ENCODE results near the gene GNA12.

The GNA12 gene

DNA sequence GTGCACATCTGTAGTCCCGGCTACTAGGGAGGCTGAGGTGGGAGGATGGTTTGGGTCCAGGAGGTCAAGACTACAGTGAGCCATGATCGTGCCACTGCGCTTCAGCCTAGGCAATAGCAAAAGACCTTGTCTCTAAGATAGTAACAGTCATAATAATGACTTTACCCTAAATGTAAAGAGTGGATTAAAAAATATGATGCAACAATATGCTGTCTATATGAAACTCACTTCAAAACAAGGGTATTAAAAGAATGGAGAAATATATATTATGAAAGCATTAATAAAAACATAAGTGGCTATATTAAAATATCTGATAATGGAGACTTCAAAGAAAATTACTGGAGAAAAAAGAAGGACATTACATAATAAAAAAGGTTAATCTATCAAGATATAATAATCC is 5.7 kb downstream of the GNA12 start:
- no peak for DNase-seq (ENCODE audit: low spot score)

DNA sequence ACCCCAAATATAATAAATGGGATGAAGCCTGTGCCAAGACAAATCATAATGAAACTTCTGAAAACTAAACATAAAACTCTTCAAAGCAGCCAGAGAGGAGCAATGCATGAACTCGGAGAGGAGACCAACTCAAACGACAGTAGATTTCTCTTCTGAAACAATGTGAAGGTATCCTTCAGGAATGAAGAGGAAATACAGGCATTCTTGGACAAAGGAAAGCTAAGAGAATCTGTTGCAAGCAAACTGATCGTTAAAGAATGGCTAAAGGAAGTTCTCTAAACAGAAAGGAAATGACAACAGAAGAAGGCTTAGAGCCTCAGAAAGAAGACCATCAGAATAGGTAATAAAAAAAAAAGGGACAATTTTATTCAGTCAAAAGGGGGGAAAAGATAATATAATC is 6.6 kb downstream of the GNA12 start:
- DNase-seq (ENCODE audit: low spot score), result no peak

DNA sequence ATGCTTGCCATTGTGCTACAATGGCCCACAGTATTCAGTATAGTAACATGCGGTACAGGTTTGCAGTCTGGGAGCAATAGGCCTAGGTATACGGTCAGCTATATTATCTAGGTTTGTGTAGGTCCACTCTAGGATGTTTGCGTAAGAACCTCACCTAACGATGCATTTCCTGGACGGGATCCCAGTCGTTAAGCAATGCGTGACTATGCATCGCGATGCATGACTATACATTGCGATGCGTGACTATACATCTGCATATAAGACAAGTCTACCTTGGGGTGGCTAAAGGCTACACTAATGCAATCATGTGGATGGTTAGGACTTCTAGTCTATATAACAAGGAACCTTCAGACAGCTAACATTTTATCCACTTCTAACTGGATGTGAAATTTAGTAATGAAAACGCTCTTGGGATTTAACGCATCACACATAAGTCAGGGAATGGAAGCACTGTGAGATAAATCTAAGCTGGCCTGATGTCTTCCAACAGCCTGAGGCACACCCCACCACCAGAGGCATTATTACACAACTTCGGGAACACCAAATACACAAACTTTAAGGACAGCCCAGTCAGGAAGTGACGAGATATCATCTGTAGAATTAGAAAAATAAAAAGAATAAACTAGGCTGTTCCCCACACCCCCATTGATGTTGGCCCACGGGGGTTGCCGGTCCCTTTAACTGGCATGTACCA is 9.2 kb downstream of the GNA12 start:
- DNase-seq (ENCODE audit: low spot score), result no peak

DNA sequence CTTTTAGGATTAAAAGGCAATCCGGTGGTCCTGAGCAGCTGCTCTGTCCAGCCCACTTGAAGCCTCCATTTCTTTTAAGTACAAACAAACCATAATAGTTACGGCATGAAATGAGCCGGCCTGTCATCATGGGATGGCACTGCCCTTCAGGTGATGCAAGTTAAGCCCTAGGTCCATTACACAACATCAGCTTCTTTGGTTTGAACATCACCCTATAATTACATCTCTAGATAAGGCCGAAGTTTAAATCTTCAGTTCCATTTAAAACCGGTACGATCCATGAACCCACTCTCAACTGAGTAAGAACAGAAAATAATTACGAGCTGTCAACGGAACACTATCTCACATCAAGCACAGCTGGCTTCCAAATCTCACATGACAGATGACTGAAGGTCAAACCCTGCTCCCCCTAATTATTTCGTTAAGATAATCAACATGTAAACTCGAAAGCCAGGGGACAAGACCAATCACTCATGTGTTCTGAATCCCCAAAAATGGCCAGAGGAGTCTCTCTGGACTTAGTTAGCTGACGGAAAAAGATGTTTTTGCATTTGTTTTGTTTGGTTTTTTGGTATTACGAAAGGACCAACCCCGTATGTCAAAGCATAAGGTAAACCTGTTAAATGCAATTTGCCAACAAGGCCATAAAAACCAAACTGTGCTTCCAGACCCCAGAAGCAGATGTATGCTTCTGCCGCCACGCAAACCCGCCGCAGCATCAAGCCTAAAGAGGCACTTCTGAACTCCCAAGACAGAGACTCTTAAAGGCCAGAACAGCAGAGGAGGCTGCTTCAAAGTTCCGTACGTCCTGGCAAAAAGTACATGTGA is 10.8 kb downstream of the GNA12 start:
- DNase-seq (ENCODE audit: low spot score), result no peak

DNA sequence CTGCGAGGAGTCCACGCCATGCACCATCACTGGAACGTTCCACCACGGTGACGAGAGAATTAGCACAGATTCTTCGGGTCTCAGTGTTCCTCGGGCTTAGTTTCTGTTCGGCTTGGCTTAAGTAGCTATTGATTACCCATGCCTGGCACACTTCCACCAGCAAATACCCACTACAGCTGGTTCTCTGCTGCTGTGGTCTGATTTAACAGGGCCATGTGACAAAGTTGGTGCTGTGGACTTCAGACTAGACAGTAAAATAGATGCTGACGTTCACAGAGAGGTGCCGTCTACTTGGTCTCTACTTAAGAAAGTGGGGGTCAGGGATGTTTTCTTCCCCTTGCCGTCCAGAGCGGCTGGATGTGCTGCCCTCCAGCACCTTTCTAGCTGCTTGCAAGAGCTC is 11.6 kb downstream of the GNA12 start:
- DNase-seq (ENCODE audit: low spot score), result no peak

DNA sequence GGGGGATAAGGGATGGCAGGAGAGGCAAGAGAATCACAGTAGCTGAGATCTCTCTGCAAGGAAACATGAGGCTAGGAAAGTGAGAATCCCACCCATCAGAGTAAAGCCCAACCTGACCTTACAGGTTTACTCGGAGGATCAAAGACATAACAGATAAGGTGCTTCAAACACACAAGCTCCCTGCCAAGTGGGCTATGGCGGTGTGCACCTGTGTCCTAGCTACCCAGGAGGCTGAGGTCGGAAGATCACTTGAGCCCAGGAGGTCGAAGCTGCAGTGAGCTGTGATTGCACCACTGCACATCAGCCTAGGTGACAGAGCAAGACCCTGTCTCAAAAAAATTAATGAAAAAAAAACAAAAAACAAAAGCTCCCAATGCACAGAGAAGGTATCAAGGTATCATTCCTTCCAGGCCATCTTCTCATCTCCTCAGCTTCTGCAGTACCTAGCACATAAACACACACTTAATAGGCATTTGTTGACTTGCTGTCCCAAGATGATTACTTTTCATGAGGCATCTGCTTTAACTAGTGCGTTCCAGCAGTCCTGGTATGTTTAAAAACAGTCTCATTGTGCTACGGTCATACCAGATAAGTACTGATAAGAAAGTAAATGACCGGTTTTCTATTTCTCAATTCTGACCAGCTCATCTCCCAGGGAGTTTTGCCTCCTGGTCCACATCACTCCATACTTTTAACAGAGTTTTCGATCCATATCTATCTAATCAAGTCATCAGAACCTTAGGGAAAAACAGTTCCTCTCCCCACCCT is 13.3 kb downstream of the GNA12 start:
- DNase-seq (ENCODE audit: low spot score), result no peak

DNA sequence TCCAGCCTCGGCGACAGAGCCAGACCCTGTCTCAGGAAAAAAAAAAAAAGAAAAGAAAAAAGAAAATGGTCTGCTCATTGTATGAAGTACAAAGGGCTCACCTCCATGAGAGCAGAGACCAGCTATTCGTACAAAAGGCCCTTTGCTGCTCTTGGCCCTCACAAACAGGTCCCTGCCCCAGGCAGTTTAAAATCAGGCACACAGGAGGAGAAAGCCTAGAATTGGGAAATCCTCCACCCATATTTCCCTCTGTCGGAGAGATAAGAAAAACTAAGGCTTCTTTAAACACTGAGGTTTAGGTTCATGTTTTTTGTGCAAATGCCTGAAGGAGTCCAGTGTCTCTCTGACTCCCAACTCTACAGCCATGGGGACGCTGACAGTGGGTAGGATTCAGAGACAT is 15.1 kb downstream of the GNA12 start:
- DNase-seq (ENCODE audit: low spot score), result no peak

DNA sequence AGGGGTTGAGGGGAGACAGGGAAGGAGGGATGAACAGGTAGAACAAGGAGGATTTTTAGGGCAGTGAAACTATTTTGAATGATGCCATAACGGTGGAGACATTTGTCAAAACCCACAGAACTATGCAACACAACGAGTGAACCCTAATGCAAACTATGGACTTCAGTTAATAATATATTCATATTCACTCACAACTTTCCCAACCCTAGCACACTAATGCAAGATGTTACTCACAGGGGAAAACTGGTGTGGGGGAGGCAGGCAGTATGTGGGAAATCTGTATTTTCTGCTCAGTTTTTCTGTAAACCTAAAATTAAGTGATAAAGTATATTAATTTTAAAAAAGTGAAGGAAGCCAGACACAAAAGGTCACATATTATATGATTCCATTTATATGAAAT is 17.3 kb downstream of the GNA12 start:
- DNase-seq (ENCODE audit: low spot score), result no peak

DNA sequence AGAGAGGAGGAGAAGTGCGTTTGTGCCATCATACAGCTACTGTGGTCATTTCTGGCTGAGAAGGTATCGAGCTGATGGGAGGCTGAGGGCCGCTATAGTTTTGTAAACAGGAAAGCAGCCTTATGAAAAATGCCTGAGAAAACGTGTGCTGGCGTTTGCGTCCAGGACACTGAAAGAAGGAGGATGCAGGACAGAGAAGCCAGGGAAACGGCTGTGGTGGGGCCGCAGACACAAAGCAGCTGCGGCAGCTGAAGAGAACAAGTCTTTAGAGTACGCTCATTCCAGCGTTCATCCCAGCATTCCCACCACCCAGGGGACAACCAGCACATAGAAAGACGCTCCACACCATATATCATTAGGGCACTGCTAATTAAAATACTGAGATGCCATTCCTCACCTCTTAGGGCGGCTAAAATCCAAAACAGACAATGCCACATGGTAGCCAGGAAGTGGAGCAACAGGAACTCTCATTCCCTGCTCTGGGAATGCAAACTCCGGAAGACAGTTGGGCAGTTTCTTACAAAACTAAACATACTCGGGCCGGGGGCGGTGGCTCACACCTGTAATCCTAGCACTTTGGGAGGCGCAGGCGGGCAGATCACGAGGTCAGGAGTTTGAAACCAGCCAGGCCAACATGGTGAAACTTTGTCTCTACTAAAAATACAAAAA is 18.4 kb downstream of the GNA12 start:
- DNase-seq (ENCODE audit: low spot score), result no peak

DNA sequence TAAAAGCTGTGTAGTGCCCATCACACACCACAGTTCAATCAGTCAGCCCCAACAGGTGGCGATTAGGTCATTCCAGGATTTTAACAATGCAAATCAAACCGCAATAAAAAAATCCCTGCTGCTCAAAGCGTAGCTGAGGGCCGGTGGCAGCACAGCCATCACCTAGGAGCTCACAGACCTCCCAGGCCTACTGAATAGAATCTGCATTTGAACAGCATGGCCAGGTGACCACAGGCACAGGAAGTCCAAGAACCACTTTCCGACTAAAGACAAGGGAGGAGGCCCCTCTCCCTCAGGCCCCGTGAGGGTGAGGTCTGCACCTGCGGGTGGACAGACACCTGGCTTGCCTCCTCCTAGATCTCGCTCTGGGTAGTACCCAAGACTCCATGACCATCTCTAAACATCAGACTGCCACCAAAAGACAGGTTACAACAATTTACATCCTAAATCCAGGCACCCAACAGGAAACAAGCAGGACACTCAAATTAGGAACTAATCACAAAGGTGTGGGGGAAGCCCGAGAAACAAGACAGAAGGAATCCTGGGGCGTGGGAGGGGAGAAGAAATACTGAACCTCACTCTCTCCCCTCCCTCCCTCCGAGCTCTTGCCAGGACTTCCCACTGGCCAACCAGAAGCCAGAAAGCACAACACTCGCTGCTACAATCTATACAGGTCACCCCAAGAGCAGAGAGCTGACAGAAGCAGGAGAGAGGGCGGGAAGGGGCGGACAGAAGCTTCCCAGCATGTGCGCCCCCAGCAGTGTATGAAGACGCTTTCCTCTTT is 19.2 kb downstream of the GNA12 start:
- DNase-seq (ENCODE audit: low spot score), result no peak

DNA sequence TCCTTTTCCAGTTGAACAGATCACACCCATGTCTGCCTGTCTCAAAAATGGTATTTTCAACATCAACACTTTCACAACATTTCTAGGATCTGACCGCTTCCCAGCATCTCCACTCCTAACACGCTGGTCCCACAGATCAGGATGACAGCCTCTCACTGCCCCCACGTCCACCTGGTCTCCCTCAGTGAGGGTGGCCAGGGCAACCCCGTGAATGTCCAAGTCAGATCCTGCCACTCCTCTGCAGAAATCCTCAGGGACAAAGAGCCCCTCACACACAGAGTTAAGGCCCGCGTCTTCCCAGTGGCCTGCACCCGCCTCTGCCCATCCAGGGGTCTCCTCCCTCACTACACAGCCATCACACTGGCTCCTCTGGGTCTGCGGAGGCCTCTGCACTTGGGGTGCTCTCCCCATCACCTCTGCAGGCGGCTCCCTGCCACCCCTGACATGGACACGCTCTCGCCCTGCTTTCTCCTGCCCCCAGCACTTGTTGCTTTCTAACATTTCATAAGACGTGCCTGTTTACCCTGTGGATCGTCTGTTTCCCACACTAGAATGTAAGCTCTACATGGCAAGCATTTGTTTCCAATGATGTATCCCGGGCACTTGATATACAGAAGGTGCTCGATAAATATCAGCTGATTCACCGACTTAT is 20.0 kb downstream of the GNA12 start:
- no peak for DNase-seq (ENCODE audit: low spot score)

DNA sequence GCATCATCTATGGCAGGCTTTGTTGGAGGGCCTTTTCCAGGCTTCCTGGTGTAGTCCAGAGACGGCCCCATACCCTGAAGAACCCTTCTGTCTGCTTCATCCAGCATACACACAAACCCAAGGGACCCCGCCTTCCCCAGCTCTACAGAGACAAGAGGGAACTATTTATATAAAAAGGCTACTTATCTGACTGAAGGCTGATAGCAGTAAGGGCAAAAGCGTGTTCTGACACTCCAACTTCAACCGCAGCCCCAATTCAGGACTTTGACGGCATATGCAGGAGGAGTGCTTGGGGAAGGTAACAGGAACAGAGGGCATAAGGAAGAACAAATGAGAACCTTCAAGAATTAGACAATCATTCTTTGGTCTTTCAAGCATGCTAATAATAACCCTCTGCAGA is 21.0 kb downstream of the GNA12 start:
- DNase-seq (ENCODE audit: low spot score), result no peak

DNA sequence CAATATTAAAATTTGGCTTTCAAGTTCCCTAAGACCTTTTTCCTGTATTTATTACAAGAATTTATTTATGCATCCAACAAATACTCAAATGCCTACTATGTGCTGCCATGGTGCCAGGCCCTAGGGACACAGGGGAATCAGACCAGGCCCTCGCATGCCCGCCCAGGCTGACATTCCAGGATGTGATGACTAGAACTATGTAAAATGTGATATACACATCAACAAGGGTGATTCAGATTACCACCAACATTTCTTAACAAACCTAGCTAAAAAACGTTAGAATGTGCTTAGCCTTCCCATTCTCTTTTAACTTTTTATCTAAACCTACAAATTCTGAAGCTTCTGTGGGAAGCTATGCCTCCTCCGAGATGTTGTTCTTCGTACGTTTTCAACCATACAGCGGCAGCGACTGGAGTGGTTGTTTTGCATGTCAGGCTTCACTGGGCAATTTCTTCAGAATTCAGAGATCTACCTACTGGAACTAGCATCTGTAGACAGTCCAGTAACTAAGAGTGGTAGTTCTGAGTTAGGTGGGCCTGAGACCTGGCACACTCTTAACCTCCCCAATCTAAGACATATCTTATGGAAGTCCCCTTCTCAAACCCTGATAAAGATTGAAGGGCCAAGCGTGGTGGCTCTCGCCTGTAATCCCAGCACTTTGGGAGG is 22.1 kb downstream of the GNA12 start:
- DNase-seq (ENCODE audit: low spot score), result no peak

DNA sequence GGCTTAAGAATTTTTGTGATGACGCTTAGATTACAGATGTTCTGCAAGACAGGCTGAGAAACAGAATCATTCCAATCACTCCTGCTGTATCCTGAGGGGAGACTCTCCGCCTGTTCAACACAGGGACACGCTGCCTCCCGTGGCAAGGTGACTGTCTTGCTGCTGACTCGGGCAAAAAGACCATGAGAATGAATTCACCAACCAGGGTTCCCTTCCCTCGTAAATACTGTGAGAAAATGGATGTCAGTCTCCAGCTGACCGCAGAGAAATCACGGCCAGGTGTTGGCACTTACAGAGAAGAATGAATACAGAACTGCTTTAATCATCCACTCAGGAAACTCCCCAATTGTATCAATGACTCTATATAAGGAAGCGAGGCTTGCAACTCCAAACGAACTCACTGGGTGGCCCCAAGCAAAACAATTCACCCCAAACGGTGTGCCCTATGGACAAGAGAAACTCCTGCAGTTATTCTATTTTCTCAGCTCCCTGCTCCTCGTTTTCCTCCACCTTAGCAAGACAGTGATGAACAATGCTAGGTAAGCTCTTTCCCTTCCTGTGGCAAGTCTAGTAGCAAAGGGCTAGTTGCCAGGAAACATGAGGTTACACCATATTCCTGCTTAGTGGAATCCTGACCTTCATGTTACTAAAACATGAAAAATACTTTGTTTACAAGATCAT is 22.8 kb downstream of the GNA12 start:
- no peak for DNase-seq (ENCODE audit: low spot score)

DNA sequence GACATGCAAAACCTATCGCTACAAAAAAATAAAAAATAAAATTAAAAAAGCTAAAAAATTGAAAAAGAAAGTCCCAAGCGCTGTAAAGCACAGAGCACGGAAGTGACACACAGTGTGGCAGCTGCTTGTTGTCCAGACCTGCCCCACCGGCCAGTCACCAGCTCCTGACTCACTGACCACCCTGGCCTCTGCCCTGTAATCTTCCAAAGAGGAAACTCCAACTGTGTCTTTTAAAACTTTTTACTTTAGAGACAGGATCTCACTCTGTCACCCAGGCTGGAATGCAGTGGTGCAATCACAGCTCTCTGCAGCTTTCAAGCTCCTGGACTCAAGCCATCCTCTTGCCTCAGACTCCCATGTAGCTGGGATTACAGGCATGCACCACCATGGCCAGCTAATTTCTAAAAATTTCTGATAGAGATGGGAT is 23.6 kb downstream of the GNA12 start:
- no peak for DNase-seq (ENCODE audit: low spot score)

DNA sequence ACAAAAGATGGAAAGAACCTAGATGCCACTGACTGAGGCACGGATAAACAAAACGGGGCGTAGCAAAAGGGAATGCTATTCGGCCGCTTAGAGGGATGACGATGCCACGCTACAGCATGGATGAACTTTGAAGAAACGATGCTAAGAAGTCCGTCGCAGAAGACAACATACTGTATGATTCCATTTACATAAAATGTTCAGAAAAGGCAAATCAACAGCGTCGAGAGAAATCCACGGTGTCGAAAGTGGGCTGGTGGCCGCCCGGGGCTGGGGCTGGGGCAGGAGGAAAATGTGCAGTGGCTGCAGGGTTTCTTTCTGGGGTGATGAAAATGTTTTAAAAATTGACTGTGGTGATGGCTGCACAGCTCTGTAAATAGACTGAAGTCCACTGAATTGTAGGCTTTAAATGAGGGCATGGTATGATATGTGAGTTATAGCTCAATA is 24.1 kb downstream of the GNA12 start:
- DNase-seq (ENCODE audit: low spot score), result no peak

DNA sequence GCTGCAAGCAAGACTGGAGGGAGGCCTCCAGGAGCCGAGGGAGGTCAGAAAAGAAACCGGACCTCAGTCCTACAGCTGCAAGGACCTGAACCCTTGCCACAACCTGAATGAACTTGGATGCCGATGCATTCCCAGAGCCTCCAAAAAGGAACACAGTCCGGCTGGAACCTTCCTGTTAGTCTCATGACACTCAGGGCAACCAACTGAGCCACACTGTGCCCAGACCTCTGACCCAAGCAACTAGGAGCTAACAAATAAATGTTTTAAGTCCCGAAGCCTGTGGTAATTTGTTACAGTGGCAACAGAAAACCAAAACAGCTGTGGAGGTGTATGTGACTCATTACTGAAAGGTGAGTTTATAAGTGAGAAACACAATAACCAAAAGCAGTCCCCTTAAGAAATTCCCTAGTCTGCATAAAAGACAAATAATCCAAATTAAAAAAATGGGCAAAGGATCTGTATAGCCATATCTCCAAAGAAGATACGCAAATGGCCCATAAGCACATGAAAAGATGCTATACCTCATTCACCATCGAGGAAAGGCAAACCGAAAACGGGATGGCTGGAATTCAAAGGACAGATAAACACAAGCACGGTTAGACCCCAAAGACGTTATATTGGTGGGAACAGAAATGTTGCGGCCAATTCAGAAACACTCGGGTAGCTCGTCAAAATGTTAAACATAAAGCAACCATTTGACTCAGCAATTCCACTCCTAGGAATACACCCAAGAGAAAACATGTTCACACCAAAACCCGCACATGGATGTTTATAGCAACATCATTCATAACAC is 24.8 kb downstream of the GNA12 start:
- no peak for DNase-seq (ENCODE audit: low spot score)

DNA sequence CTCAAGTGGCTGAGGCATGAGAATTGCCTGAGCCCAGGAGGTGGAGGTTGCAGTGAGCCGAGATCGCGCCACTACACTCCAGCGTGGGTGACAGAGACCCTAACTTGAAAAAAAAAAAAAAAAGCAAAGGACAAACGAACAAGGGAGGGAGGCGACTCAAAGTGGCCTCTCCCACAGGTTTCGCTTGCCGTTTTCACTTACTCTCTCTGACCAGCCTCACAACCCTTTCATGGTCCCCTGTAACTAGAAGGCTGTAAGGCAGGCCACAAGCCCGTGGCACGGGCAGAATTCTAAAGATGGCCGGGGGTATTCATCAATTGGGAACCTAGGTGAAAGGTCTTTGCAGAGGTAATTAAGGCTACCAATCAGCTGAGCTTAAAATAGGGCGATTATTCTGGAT is 25.5 kb downstream of the GNA12 start:
- DNase-seq (ENCODE audit: low spot score), result no peak

DNA sequence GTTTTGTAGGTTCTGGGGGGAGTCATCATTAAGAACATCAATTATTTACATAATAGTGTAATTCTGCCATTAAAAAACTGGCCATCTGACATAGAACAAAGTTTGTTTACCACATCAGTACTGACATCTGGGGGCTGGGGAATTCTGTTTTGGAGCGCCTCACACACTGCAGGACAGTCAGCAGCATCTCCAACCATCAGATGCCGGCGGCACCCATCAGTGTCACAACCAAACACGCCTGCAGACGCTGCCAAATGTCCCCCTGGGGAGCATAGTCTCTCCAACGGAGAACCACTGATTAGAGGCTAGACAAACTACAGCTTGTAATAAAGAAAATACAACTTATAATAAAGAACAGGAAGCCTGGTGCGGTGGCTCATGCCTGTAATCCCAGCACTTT is 26.0 kb downstream of the GNA12 start:
- no peak for DNase-seq (ENCODE audit: low spot score)

Data from HuH-7.5 (cell line).